NCI-H524 treated with DMSO at 0.1 percent for 48 hours (cell line): ENCODE measurements around the gene OR8G5.

Source experiments
- DNase-seq: peaks from one replicate; lab custom pipeline; 2025; lab: John Stamatoyannopoulos, UW

The OR8G5 gene

GRCh38 chr11:124285610-124286344 lies 29.6 kb downstream of the OR8G5 start:
- DNase-seq, result no peak

GRCh38 chr11:124294687-124295086 lies 38.5 kb downstream of the OR8G5 start:
- DNase-seq, result no peak

GRCh38 chr11:124296016-124296415 lies 39.8 kb downstream of the OR8G5 start:
- no peak for DNase-seq

- DNase-seq, result no peak
These were observed 41.7 kb downstream of the OR8G5 start for GRCh38 chr11:124297921-124298320.

GRCh38 chr11:124301548-124301947 lies 45.4 kb downstream of the OR8G5 start:
- no peak for DNase-seq

- no peak for DNase-seq
These were observed 46.4 kb downstream of the OR8G5 start for GRCh38 chr11:124302347-124303125.

- DNase-seq, result no peak
These were observed 50.9 kb downstream of the OR8G5 start for GRCh38 chr11:124307093-124307492.

GRCh38 chr11:124310721-124311120 lies 54.5 kb downstream of the OR8G5 start:
- DNase-seq, result no peak

GRCh38 chr11:124311269-124311668 lies 55.1 kb downstream of the OR8G5 start:
- no peak for DNase-seq

GRCh38 chr11:124311670-124312069 lies 55.5 kb downstream of the OR8G5 start:
- DNase-seq, result no peak

GRCh38 chr11:124313131-124313530 lies 57.0 kb downstream of the OR8G5 start:
- no peak for DNase-seq

GRCh38 chr11:124313849-124314248 lies 57.7 kb downstream of the OR8G5 start, which contains the start of gene OR8D1:
Gene OR8D1 (minus strand): TSS chr11:124313949. CDS start chr11:124310766, 3,183 bp downstream.
- DNase-seq, result no peak

GRCh38 chr11:124315052-124315451 lies 58.9 kb downstream of the OR8G5 start:
- no peak for DNase-seq
